Psoas muscle (tissue), 8 donors: Measurements from ENCODE around the gene PARVB. TPM values are rescaled to one million over a fixed set of nuclear protein-coding genes. Genes with fewer than 3 reads are reported as not detected.
A peak's percentile ranks its signal among the peaks of the same experiment; 100 is the strongest.

ENCODE experiments used
- ATAC-seq, 4 donors: fragments of 200-7000 bp; cut with Tn5 transposase; one replicate each; pipeline ENCODE4 v1.9.1; 2020; ENCODE audit warnings: moderate library complexity in 3 of 4, mild to moderate bottlenecking in 2 of 4
- DNase-seq, 2 donors: peaks; one replicate each; pipeline ENCODE4 v3.0.0-alpha.2; 2020
- H3K27ac ChIP-seq: fragments of 200-600 bp; one replicate; pipeline ENCODE4 v1.8.0; 2022
- H3K27me3 ChIP-seq, 3 donors: fragments of 200-600 bp in 1 of 3; one replicate each; pipeline versions ENCODE4 v1.6.1 to v1.8.0; 2013 to 2022; ENCODE audit warnings: low read length in 2 of 3, mild to moderate bottlenecking in 2 of 3, moderate library complexity in 1 of 3; ENCODE audit not compliant: insufficient read depth in 3 of 3
- H3K36me3 ChIP-seq, 2 donors: fragments of 200-600 bp in 1 of 2; one replicate each; pipeline versions ENCODE4 v1.6.1 to v1.8.0; 2013 to 2022; ENCODE audit warnings: low read depth in 1 of 2, mild to moderate bottlenecking in 1 of 2, moderate library complexity in 1 of 2; ENCODE audit not compliant: insufficient read depth in 1 of 2
- H3K4me1 ChIP-seq: fragments of 200-600 bp; one replicate; pipeline ENCODE4 v1.8.0; 2022
- H3K4me3 ChIP-seq: fragments of 200-600 bp; one replicate; pipeline ENCODE4 v1.8.0; 2022; ENCODE audit warnings: mild to moderate bottlenecking
- H3K9me3 ChIP-seq: fragments of 200-600 bp; one replicate; pipeline ENCODE4 v1.8.0; 2022
- WGBS, 3 donors: extraction: QIAGEN DNeasy Blood & Tissue Kit; methylation state at CpG; one replicate each; pipeline versions ENCODE4 v1.1.6 to v1.1.7; 2013; 5-methylcytosine and 5-hydroxymethylcytosine counted together
- intact Hi-C, 2 donors: fragments of 100-400 bp; cut with DNase I; formaldehyde crosslinking; loops; one replicate each; pipeline versions ENCODE4 v1.11.0 to v1.14.2; 2022
- polyA plus RNA-seq, 3 donors: library from polyadenylated mRNA; stranded (reverse); fragments of 200-250 nt; gene quantifications; one replicate each; pipeline ENCODE4 v1.2.3, GENCODE V29; 2013
- total RNA-seq, 4 donors: library from RNA; stranded (reverse); fragmentation: NEBNext Ultra II Directional in 2 of 4; extraction: Animal tissue kit (Norgen Biotek cat#: 25700) in 2 of 4; gene quantifications; one replicate each; pipeline versions ENCODE4 v1.2.1 to v1.2.4, GENCODE V29; 2021 to 2023
- TF ChIP-seq, protein P1 (sequence below): fragments of 200-600 bp; IDR thresholded peaks from one replicate; pipeline ENCODE4 v1.8.0; 2022; ENCODE audit warnings: antibody characterized with exemption
- donor health status: healthy with polysubstance abuse.
- donor health status: DM: no; HTN: no; CAD: no; lungs with moderate emphysema.
- donor health status: Bipolar disorder and iron deficiency.
- donor health status: healthy.
- donor health status: DM: yes; HTN: yes; CAD: no.
- donor health status: DM: no; HTN: no; CAD: no.
- donor health status: DM: no; HTN: no; CAD: no.
- donor health status: DM: yes; HTN: yes; CAD: no.

Gene PARVB
- total and polyA plus RNA-seq, 7 donors: 84.5 to 172 (median 103) TPM

DNA sequence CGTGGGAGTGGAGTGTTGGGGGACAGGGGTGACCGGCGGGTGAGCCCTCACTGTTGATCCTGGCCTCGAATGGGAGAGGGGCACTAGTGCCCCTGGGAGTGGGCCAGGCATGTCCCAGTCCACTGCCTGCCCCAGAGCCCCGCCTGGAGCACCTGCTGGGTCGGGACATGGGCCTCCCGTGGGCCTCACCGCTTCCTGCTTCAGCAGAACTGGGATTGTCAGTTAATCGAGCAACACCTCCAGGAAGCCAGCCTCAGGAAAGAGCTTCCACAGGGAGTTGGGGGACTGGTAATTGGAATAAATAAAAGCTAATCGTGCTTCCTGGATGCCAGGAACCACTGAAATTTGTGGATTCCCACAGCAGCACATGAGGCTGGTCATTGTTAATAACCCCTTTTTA, 43.8 kb downstream of the PARVB start:
- H3K27me3 ChIP-seq: no peaks in the 10 kb centered on the region
- DNase-seq (no peak), ATAC-seq (no peak)
- 64 to 68% (median 67%) methylated on average over 10 of the region's 10 CpGs for WGBS, 3 donors
- H3K27ac ChIP-seq: peak overlapping the region; percentile 51
- no peaks in the 10 kb centered on the region for H3K9me3 ChIP-seq
- no peak overlapping the region for H3K4me3 ChIP-seq
- intact Hi-C loops: no loop called here
- peaks cover 36% of the 10 kb centered on the region for H3K4me1 ChIP-seq
- TF ChIP-seq, protein P1, sequence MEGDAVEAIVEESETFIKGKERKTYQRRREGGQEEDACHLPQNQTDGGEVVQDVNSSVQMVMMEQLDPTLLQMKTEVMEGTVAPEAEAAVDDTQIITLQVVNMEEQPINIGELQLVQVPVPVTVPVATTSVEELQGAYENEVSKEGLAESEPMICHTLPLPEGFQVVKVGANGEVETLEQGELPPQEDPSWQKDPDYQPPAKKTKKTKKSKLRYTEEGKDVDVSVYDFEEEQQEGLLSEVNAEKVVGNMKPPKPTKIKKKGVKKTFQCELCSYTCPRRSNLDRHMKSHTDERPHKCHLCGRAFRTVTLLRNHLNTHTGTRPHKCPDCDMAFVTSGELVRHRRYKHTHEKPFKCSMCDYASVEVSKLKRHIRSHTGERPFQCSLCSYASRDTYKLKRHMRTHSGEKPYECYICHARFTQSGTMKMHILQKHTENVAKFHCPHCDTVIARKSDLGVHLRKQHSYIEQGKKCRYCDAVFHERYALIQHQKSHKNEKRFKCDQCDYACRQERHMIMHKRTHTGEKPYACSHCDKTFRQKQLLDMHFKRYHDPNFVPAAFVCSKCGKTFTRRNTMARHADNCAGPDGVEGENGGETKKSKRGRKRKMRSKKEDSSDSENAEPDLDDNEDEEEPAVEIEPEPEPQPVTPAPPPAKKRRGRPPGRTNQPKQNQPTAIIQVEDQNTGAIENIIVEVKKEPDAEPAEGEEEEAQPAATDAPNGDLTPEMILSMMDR: no peak
- no peaks in the 10 kb centered on the region for H3K36me3 ChIP-seq

DNA sequence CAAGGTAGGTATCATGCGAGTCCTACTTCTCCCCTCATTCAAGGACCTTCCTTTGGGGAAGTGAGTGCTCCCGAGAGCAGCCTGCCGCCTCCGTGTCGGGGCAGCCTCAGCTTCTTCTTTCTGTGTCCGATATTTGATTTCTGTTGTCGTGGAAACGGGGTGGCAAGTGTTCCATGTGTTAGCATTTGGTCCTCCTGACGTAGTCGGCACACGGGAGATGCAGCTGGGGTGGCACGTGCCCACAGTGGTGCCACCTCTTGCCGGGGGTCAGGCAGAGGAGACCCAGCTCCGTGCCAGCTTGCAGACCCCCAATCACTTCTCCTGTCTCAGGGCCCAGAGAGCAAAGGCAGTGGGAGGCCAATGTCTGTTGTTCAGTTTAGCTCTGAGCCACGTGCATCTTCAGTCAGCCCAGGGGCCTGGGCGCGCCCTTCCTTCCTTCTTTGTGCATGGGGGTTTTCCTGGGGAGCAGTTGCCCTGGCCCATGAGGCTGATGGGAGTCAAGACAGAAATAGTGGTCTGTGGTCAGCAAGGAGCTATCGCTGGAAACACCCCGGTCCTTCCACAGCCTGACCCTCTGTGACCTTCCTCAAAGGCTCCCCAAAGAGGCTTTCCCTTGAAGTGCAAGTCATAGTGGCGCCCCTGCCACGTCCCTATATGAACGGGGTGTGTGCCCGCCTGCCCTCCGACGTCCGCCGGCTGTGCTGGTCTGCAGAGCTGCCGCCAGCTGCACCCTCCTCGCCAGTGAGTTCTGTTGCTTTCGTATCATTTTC, 44.5 kb downstream of the PARVB start:
- WGBS, 3 donors: 54 to 71% (median 57%) methylated on average over 30 of the region's 30 CpGs
- peaks cover 35% of the 10 kb centered on the region for H3K4me1 ChIP-seq
- no peak for DNase-seq
- H3K27me3 ChIP-seq: no peaks in the 10 kb centered on the region
- peak overlapping the region; percentile 51 for H3K27ac ChIP-seq
- TF ChIP-seq, protein P1: no peak
- intact Hi-C loops: no loop called here
- H3K4me3 ChIP-seq: no peak overlapping the region
- no peaks in the 10 kb centered on the region for H3K9me3 ChIP-seq
- no peaks in the 10 kb centered on the region for H3K36me3 ChIP-seq
- ATAC-seq: peak; percentile 13 to 27 (median 20)

DNA sequence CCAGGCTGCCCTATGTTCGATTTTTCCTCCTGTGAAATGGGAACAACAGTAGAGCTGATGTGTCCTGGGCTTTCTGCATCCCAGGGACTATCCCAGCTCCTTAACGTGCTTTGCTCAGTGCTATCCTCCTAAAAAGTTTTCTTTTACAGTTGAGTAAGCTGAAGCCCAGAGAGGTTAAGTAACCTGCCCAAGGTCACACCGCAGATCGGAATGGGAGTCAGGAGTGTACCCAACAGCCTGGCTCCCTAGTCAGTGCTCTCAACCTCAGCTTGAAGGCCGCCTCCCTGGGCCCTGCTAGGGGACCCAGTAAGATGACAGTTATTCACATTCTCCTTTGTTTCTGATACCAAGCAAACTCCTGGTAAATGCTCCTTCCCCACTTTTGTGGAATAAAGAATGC, 45.9 kb downstream of the PARVB start:
- DNase-seq (no peak), ATAC-seq (no peak)
- intact Hi-C loops: no loop called here
- Histone ChIP-seq H3K27ac (no peak overlapping the region), H3K36me3 (no peaks in the 10 kb centered on the region), H3K4me1 (peaks cover 27% of the 10 kb centered on the region), H3K4me3 (no peak overlapping the region), H3K9me3 (no peaks in the 10 kb centered on the region), H3K27me3 (no peaks in the 10 kb centered on the region)
- WGBS, 3 donors: 95 to 98% (median 96%) methylated on average over 5 of the region's 5 CpGs
- TF ChIP-seq, protein P1: no peak

DNA sequence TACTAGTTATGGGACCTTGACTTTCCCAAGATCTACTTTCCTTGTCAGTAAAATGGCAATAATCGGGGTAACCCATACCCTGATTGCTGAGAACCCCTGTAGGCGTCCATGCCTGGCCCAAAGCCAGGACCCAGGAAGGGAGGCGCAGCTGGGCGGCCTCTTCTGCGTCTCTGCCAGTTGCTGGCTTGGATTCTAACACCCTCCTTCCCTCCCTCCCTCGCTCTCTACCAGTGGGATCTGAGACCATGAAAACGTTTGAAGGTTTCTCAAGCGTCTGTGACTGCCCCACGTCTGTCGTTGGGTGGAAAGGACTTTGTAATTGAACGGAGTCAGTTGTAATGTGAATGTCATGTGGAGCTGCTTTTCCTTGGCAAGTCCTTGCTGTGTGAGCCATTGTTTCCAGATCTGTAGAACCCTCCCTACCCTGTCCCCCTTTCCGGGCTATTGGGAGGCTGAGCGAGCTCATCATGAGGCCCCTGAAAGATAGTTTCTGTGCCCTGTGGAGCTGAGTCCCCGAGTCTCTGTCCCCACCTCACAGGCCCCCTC, 47.8 kb downstream of the PARVB start:
- no peak for DNase-seq
- 38 to 68% (median 49%) methylated on average over 14 of the region's 14 CpGs for WGBS, 3 donors
- Histone ChIP-seq H3K36me3 (no peaks in the 10 kb centered on the region), H3K4me1 (peaks cover 33% of the 10 kb centered on the region), H3K27ac (peak overlapping the region; percentile 10), H3K4me3 (no peak overlapping the region), H3K27me3 (no peaks in the 10 kb centered on the region), H3K9me3 (no peaks in the 10 kb centered on the region)
- TF ChIP-seq, protein P1: no peak
- ATAC-seq: peak in 3 of 4 donors; percentile 38 to 62 (median 57)
- intact Hi-C loops: no loop called here
